GM12891 (cell line): ENCODE data around the gene HEXD.
A peak's percentile ranks its signal among the peaks of the same experiment; 100 is the strongest.

ENCODE experiments used
- DNase-seq: peaks from one replicate; pipeline ENCODE4 v3.0.0; 2011; ENCODE audit warnings: low spot score; ENCODE audit not compliant: insufficient read length
- FAIRE-seq: peaks from 2 replicates; lab custom pipeline; 2011; peaks lifted over from hg19 to GRCh38; lab: Jason Lieb, UNC
- PAX5 ChIP-seq: IDR thresholded peaks from 2 replicates; pipeline ENCODE4 v1.6.1; 2011; ENCODE audit warnings: low read length, moderate library complexity, mild to moderate bottlenecking; ENCODE audit not compliant: insufficient read depth, severe bottlenecking
- POLR2A ChIP-seq: IDR thresholded peaks from 2 replicates; pipeline ENCODE4 v1.6.1; 2011; ENCODE audit warnings: low read depth, low read length, control low read depth
- POLR2AphosphoS5 ChIP-seq: IDR thresholded peaks from 2 replicates; pipeline ENCODE4 v1.6.1; 2011; ENCODE audit warnings: low read depth, low read length, control low read depth
- POU2F2 ChIP-seq: IDR thresholded peaks from 2 replicates; pipeline ENCODE4 v1.6.1; 2011; ENCODE audit warnings: low read depth, mild to moderate bottlenecking, control low read depth, low read length, moderate library complexity
- SPI1 ChIP-seq: IDR thresholded peaks from 2 replicates; pipeline ENCODE4 v1.6.1; 2011; ENCODE audit warnings: low read depth, low read length, control low read depth
- TAF1 ChIP-seq: IDR thresholded peaks from 2 replicates; pipeline ENCODE4 v1.6.1; 2011; ENCODE audit warnings: low read depth, low read length, control low read depth

The HEXD gene

GRCh38 chr17:82487910-82488309 is 69.8 kb downstream of the HEXD start:
- no peak for FAIRE-seq
- no peak for DNase-seq
- TF ChIP-seq POU2F2 (no peak), POLR2AphosphoS5 (no peak), PAX5 (no peak), SPI1 (no peak), TAF1 (no peak), POLR2A (no peak)

GRCh38 chr17:82489117-82489516 is 71.0 kb downstream of the HEXD start:
- FAIRE-seq (no peak), DNase-seq (no peak)
- TF ChIP-seq SPI1 (no peak), POLR2A (no peak), POU2F2 (no peak), PAX5 (no peak), TAF1 (no peak), POLR2AphosphoS5 (no peak)

GRCh38 chr17:82489851-82490511 is 71.8 kb downstream of the HEXD start:
- TF ChIP-seq POLR2AphosphoS5 (no peak), TAF1 (no peak), PAX5 (no peak), SPI1 (no peak), POLR2A (no peak), POU2F2 (no peak)
- DNase-seq = no peak
- peak; percentile 31 for FAIRE-seq

GRCh38 chr17:82490512-82491195 is 72.5 kb downstream of the HEXD start:
- TF ChIP-seq TAF1 = no peak
- FAIRE-seq = peak; percentile 68
- DNase-seq = no peak

- FAIRE-seq = no peak
- TF ChIP-seq POLR2AphosphoS5 = no peak
- TF ChIP-seq POU2F2 = no peak
- TF ChIP-seq PAX5 = no peak
- no peak for DNase-seq
Observed at GRCh38 chr17:82491196-82491530, 73.0 kb downstream of the HEXD start.

GRCh38 chr17:82491533-82491932 is 73.4 kb downstream of the HEXD start:
- FAIRE-seq (no peak), DNase-seq (no peak)
- no peak for TF ChIP-seq POU2F2
- no peak for TF ChIP-seq PAX5
- no peak for TF ChIP-seq POLR2AphosphoS5
- TF ChIP-seq SPI1 = no peak
- TF ChIP-seq POLR2A = no peak
- TF ChIP-seq TAF1 = no peak
